Nephron progenitor cell (in vitro differentiated cells): ENCODE data around the gene CNST.

Experiments
- DNase-seq: peaks from one replicate; pipeline ENCODE4 v3.0.0; 2021
- H3K27ac Mint-ChIP-seq: 2 replicates; pipeline ENCODE4 v1.8.0; 2021; ENCODE audit warnings: mild to moderate bottlenecking, moderate library complexity, mixed read lengths
- H3K27me3 Mint-ChIP-seq: 2 replicates; pipeline ENCODE4 v1.8.0; 2021; ENCODE audit warnings: mild to moderate bottlenecking, low read depth, mixed read lengths; ENCODE audit not compliant: poor library complexity
- H3K36me3 Mint-ChIP-seq: 2 replicates; pipeline ENCODE4 v1.8.0; 2021; ENCODE audit warnings: low read depth, mixed read lengths
- H3K4me1 Mint-ChIP-seq: 2 replicates; pipeline ENCODE4 v1.8.0; 2021; ENCODE audit warnings: mixed read lengths
- H3K4me3 Mint-ChIP-seq: 2 replicates; pipeline ENCODE4 v1.8.0; 2021; ENCODE audit warnings: mild to moderate bottlenecking, moderate library complexity, mixed read lengths
- H3K9me3 Mint-ChIP-seq: 2 replicates; pipeline ENCODE4 v1.8.0; 2021; ENCODE audit warnings: mild to moderate bottlenecking, moderate library complexity, mixed read lengths
- CTCF ChIP-seq: fragments of 200-600 bp; sonication (generic); IDR thresholded peaks from 2 replicates; pipeline ENCODE4 v1.5.0; 2021; ENCODE audit warnings: antibody characterized with exemption

The CNST gene

GRCh38 chr1:246544001-246544400 lies 22.3 kb upstream of the CNST start:
- Mint-ChIP-seq H3K27ac (no peak overlapping the region), H3K36me3 (peaks cover 34% of the 10 kb centered on the region)

GRCh38 chr1:246549665-246550064 lies 16.6 kb upstream of the CNST start:
- H3K4me1 Mint-ChIP-seq = no peaks in the 10 kb centered on the region
- no peak for TF ChIP-seq CTCF
- peaks cover 51% of the 10 kb centered on the region for H3K36me3 Mint-ChIP-seq
- no peak overlapping the region for H3K4me3 Mint-ChIP-seq
- DNase-seq = no peak
- no peaks in the 10 kb centered on the region for H3K9me3 Mint-ChIP-seq
- H3K27ac Mint-ChIP-seq = no peak overlapping the region
- H3K27me3 Mint-ChIP-seq = peaks cover 2% of the 10 kb centered on the region

More at GRCh38 chr1:246544001-246544400, 22.3 kb upstream of the CNST start:
- Mint-ChIP-seq H3K4me3 (no peak overlapping the region), H3K4me1 (no peaks in the 10 kb centered on the region), H3K27me3 (peaks cover 2% of the 10 kb centered on the region), H3K9me3 (no peaks in the 10 kb centered on the region)
- no peak for TF ChIP-seq CTCF
- DNase-seq = no peak

- TF ChIP-seq CTCF = no peak
- DNase-seq = no peak
- H3K9me3 Mint-ChIP-seq = no peaks in the 10 kb centered on the region
- no peaks in the 10 kb centered on the region for H3K4me1 Mint-ChIP-seq
- no peaks in the 10 kb centered on the region for H3K27me3 Mint-ChIP-seq
- H3K4me3 Mint-ChIP-seq = no peak overlapping the region
- H3K27ac Mint-ChIP-seq = no peak overlapping the region
- H3K36me3 Mint-ChIP-seq = peaks cover 52% of the 10 kb centered on the region
Measured at GRCh38 chr1:246550402-246550801, 15.9 kb upstream of the CNST start.

GRCh38 chr1:246552110-246552509 lies 14.1 kb upstream of the CNST start:
- H3K27ac Mint-ChIP-seq = peak overlapping the region; percentile 65
- no peak for TF ChIP-seq CTCF
- H3K27me3 Mint-ChIP-seq = no peaks in the 10 kb centered on the region
- H3K9me3 Mint-ChIP-seq = no peaks in the 10 kb centered on the region
- DNase-seq = no peak
- H3K4me3 Mint-ChIP-seq = no peak overlapping the region
- H3K4me1 Mint-ChIP-seq = no peaks in the 10 kb centered on the region
- peaks cover 57% of the 10 kb centered on the region for H3K36me3 Mint-ChIP-seq

- Mint-ChIP-seq H3K4me3 (no peak overlapping the region), H3K36me3 (peaks cover 60% of the 10 kb centered on the region), H3K27me3 (no peaks in the 10 kb centered on the region), H3K4me1 (no peaks in the 10 kb centered on the region), H3K27ac (no peak overlapping the region), H3K9me3 (no peaks in the 10 kb centered on the region)
- TF ChIP-seq CTCF = no peak
- no peak for DNase-seq
Measured at GRCh38 chr1:246554201-246554600, 12.1 kb upstream of the CNST start.

- no peaks in the 10 kb centered on the region for H3K27me3 Mint-ChIP-seq
- TF ChIP-seq CTCF = no peak
- no peaks in the 10 kb centered on the region for H3K4me1 Mint-ChIP-seq
- no peak overlapping the region for H3K27ac Mint-ChIP-seq
- H3K4me3 Mint-ChIP-seq = no peak overlapping the region
- no peak for DNase-seq
- H3K9me3 Mint-ChIP-seq = no peaks in the 10 kb centered on the region
- peaks cover 50% of the 10 kb centered on the region for H3K36me3 Mint-ChIP-seq
Measured at GRCh38 chr1:246558041-246558440, 8.2 kb upstream of the CNST start.
